ENCODE measurements around the gene CMTM6.
"Not testable (repeated sequence)": the region's sequence is repeated elsewhere in the genome, so short reads cannot be mapped to it uniquely, and the experiment has no call there.

CMTM6 gene

DNA sequence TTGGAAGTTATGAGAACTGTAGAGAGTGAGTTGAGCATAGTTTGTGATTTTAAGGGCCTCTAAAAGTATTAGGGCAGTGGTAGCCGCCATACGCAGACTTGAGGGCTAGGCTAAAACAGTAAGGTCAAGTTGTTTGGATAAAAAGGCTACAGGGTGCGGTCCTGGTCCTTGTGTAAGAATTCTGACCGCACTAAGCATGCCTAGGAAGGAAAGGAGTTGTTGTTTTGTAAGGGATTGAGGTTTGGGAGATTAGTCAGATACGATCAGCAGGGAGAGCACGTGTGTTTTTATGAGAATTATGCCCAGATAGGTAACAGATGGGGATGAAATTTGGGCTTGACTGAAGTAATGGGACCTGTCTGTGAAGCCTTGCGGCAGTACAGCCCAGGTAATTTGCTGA, 39.2 kb downstream of the CMTM6 start:
- not testable (repeated sequence) for DNase-seq

DNA sequence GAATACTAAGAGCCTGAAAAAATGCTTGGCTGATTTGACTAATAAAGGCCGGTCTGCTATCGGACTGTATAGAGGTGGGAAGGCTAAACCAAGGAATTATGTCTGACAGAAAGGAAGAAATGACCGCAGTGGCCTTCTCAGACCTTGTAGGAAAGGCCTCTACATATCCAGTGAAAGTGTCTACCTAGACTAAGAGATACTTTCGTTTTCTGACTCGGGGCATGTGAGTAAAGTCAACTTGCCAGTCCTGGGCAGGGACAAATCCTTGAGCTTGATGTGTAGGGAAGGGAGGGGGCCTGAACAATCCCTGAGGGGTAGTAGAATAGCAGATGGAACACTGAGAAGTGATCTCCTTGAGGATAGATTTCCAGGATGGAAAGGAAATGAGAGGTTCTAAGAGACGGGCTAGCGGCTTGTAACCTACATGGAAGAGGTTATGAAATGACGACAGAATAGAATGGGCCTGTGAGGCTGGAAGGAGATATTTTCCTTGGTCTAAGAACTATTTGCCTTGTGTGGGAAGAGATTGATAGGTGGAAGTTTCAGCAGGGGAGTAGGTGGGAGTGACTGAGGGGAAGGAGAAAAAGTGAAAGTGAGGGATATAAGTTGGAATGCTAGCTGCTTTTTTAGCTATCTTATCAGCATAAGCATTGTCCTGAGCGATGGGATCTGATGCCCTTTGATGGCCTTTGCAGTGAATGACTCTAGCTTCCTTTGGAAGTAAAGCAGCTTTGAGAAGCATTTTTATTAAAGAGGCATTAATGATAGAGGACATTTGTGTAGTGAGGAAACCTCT, 40.3 kb downstream of the CMTM6 start:
- DNase-seq = not testable (repeated sequence)

DNA sequence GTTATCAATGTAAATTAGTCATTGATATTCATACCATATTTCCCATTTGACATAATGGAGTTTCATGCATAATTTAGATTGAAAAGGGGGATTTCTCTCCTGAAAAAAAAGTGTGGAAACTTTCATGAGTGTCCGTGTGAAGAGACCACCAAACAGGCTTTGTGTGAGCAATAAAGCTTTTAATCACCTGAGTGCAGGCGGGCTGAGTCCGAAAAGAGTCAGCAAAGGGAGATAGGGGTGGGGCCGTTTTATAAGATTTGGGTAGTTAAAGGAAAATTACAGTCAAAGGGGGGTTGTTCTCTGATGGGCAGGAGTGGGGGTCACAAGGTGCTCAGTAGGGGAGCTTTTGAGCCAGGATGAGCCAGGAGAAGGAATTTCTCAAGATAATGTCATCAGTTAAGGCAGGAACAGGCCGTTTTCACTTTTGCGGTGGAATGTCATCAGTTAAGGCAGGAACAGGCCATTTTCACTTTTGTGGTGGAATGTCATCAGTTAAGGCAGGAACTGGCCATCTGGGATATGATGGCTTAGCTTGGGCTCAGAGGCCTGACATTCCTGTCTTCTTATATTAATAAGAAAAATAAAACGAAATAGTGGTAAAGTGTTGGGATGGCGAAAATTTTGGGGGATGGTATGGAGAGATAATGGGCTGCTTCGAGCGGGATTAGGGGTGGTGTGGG, 41.7 kb downstream of the CMTM6 start:
- not testable (repeated sequence) for DNase-seq

DNA sequence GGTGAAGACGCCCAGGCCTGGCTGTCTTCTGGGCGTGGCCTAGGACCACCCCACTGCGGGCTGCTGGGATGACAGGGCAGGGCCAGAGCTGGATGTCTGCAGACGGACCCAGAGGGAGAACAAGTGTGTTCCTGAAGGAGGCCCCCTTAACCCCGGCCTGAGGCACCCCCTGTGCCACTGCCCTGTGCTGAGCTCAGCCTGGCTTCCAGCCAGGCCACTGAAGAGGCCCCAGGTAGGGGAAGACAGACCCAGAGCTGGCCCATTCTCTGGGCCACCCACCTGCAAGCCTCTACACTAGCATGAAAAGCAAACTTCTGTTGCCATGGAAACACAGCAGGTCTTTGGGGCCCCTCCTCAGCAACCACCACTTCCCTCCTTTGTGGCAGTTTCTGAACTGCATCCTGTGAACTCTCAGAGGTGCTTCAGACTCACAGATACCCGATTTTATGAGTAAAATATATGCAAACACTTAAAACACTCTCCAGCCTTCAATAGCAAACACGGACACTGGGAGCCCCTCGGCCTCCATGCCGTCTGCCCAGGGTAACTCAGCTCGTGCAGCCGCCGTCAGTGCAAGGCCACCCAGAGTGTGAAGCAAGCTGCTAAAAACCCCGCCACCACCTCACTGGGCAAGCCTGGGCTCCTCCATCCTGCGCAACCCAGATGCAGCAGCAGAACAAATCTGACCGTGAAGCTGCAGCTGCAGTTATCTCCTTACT, 42.5 kb downstream of the CMTM6 start:
- peak in 3 of 4 experiments; percentile 12 to 58 (median 26) for DNase-seq

DNA sequence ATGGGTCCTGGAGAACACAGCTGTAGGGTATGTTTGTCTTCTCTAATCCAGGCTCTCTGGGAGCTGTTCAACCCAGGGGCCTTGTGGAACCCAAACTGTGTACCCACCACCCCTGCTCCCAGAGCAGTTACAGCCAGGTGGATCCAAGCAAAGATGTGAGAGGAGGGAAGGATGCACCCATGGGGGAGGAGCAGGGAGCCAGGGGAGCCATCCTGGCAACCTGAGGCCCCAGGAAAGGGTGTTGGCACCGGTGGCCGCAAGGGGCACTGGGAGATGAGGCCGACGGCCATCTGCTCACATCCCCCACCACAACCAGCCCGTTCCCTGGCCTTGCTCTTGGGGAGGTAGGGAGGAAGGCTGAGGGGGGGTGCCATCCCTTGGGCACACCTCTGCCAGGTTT, 43.2 kb downstream of the CMTM6 start:
- no peak for DNase-seq

DNA sequence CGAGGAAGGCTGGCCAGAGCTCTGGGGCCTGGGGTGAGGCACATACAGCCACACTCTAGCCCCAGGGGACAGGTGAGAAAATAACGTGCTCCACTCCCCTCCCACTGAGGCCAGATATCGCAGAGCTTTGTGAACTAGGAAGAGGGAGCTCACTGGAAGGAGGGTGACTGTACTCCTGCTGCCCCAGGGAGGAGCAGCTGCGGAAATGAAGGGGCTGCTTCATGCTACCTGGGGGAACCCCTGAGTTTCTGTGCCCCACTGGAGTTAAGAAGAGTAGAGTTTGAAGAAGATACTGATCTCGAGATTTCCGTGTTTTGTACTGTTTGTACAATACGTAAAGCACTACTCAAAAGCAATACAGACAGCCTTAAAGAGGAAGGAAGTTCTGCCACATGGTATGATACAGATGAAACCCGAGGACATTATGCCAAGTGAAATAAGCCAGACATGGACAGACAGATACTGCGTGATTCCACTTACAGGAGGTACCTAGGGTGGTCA, 44.6 kb downstream of the CMTM6 start:
- DNase-seq = peak in 2 of 4 experiments; percentile 25 to 35

DNA sequence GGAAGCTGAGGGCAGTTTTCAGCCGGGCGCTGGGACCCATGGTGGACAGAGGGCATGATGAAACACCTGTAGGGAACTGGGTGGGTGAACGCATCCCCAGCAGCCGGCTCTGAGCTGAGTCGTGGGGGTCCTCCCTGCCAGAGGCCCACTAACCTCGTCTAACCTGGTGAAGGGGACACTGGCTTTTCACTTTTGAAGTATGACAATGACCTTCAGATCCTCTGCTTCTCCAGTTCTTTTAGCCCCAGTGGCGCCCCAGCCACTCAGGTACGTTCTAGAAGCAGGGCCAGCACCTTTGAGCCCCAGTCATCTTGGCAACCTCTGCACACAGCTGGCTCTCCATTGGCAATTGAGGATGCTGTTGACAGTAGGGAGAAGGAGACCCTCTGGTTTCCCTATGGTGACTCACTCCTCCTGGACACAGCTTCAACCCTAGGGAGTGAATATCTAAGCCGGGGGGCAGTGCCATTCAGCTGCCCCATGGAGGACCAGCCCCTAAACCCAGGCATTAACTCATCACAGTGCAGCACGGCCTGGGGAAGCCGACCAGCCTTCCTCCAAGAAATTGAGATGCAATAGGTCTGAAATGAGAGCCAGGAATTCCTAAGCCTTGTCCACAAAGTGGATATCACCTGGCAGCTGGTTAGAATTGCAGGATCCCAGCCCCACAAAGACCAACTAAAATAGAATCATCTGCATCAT, 46.1 kb downstream of the CMTM6 start:
- DNase-seq = no peak

DNA sequence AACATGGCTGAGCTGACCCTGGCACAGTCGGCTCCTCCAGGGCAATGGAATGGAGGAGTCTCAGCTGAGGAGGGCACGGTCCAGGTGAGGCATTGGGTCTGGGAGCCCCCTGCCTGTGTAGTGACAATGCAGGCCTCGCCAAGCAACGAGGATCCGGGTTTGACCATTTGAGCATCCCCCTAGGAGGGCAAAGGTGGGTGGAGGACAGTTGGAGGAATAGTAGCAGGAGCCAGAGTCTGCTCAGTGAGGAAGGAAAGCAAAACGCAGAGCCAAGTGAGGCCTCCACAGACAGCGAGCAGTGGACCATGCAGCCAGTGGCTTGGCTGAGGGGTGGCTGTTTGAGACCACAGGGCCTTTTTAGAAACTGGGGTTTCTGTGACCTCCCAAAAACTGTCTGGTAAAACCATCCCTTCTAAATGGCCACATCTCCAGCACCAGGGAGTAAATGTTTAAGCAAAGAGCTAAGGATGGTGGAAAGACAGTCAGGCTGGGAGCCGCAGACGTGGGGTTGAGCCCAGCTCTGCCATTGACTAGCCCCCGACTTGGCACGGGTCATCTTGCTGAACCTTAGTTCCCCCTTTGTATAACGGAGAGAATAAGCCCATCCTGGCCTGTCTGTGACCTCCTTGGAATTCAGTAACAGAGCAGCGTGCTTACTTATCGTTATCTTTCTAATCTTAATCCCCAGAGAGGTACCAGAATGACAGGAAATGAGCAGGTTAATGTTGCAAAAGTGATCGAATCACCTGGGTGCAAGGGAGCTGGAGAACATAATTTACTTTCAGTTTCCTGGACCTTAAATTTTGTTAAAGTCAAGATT, 46.8 kb downstream of the CMTM6 start:
- DNase-seq = no peak

DNA sequence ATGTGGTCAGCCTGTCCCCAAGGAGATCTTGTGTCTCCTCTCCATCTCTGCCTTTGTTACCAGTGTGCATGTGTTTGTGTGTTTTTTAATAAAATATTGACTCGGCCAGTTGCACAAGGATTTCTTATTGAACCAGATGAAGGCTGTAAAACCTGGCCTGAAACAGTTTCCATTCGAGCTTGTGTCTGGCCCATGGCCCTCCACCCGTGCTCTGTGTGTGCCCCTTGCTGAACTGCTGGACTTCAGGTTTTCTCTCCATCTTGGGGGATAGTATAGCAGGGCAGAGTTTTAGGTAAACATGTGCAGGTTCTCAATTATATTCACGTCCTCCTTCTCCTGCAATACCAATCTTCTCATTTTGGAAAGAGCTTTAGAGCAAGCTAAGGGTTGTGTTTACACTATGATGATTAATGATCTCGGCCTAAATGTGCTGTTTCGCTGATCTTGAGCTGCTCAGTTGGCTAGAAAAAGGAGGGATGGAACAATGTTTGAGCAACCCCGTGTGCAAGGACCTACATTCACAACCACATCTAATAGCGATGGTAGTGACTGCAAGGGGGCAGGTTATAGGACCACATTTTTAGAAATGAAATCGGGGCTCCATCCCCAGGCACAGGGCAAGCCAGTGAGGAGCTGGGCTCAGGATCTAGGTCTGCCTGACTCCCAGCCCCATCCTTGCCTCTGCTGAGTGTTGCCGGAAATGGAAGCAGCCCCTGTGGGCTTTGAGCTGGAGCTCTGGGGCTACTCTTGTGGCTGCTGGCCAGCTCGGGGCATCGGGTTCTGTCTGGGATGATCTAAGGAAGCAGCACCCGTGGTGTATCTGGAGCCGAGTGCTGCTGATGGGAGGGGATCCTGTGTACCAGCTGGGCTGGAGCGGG, 47.7 kb downstream of the CMTM6 start:
- DNase-seq = no peak

DNA sequence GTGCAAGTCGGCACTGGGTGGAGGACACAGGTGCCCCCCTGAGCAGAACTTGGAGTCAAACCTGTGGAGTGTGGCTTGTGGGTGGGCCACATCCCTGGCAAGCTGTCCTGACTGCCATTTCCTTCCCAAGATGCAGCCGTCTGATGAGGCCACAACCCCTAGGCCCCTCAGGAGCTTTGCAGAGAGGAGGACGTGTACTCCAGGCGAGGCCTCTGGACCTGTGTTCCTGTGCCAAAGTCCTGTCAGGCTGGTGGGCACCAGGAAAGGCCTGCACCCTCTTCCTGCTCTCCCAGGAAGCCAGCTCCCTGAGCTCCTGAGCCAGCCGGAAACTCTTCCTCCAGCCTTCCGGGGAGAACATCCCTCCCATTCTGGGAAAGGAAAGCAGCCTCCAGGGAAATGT, 48.5 kb downstream of the CMTM6 start:
- DNase-seq = no peak

DNA sequence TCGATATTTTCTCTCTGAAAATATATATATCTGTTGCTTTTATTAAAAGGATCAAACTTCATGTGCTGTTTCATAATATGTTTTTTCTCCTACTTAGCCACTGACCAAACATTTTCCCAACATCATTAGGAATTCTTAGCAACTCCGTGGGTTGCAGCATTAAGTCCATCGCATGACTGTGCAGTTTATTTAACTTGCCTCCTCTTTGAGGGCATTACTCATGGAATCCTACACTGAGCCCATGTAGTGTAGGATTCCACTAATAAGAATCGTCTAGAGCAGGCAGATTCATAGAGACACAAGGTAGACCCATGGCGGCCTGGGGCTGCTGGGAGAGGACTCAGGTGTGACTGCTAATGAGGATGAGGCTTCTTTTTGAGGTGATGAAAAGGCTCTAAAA, 49.3 kb downstream of the CMTM6 start:
- no peak for DNase-seq

DNA sequence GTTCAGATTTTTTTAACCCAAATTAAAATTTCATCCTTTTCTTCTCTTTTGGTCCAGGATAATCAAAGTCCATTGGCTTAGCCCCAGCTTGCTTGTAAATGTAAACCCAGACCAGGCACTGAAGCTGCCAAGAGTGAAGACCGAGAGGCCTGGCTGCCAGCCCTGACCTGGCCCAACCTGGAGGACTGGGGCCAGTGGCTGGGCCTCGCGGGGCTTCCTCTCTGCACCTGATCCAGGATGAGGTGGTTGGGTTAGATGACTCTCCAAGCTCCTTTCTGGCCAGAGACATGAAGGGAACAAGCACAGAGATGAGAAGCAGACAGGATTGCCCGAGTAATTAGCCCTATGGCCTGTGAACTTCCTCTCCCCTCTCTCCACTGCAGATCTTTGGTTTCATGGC, 50.6 kb downstream of the CMTM6 start:
- no peak for DNase-seq

DNA sequence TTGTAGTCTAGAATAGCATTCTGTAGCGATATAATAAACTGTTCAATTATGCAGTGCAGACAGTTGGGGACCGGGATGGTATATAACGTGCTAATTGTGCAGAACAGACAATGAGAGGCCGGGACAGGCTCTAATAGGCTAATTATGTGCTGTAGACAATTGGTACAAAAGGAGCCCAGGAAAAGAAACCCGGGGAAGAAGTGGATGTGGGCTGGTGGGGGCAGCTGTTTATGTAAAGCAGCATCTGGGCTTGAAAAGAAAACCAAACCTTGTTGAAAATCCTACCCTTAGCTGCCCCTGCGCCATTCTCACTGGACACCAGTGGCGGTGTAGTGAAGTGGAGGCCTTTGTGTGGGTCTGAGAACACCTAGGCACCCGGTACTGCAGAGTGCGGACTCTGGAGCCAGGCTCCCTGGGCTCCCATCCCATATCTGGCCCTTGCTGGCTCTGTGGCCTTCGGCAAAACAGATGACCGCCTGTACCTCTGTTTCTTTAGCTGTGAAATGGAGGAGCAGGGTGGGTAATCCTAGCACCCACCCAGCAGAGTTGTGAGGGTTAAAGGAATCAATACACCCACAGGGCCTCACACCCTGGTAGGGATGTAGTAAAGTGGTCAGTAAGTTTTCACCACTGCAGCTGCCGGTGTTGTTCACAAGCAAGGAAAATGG, 51.5 kb downstream of the CMTM6 start:
- no peak for DNase-seq

DNA sequence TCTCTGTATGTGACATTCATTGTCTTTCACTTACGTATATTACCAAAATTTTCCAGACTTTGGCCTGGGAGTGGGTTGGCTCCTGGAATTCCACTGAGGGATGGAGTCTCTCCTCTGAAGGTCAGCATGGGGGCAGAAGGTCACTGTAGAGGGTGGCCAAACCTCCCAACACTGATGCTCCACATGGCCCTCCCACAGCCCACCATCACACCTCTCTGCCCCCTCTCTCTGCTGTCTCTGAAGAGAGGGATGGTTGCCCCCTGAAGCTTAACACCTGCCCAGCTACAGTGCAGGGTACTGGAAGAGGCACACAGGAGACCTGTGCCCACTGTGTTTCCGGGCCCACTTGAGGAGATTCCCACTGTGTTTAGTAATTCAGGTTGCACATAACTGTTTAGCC, 52.2 kb downstream of the CMTM6 start:
- no peak for DNase-seq

DNA sequence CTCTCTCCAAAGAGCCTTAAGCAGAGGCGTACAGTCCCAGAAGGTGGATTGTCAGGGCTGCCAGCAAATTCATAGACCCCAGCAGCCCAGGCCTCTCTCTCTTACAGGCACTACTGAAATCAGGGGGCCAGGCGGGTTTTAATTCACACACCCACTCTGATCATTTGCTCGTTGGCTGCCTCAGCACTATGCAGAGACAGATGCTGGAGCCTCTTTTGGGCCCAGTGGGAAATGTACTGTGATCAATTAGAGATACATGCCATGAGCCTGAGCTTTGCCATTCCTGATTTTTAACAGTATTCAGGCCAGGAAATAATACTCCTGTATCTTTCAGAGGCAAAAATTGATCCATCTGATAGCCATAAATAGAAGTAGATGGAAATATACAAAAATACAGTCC, 53.0 kb downstream of the CMTM6 start:
- no peak for DNase-seq

DNA sequence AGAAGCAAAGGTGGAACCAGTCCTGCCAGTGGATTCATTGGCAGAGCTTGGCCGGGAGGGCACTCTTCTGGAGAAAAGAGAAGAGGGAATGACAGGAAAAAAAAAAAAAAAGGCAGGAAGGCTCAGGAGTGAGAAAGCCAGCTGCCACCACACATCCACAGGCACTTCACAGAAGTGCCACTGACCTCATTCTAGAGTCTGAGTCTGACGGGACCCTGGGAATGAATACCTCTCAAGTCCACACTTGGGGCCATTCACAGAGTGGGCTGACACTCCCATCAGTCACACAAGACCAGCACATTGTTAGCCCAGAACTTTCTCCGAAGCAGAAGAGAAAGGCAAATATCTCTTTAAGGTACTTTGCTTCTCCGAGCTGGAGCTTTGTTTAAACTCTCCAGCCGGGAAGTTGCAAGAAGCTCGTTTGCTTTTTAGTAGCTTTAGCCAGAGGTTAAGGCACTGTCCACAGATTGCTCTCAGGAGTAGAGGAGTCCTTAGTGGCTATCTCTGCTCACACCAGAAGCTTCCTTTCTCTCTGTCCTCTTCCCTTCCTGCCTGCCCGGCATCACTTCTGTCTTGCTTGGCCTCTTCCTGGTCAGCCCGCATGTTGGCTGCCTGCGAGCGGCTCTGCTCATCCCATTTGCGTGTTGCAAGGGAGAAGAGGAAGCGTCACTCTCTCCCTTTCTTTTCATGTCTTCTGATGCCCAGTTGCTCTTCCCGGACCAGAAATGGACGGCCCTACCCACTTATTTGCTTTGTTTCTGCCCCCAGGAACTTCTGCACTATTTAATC, 53.8 kb downstream of the CMTM6 start:
- DNase-seq = no peak

DNA sequence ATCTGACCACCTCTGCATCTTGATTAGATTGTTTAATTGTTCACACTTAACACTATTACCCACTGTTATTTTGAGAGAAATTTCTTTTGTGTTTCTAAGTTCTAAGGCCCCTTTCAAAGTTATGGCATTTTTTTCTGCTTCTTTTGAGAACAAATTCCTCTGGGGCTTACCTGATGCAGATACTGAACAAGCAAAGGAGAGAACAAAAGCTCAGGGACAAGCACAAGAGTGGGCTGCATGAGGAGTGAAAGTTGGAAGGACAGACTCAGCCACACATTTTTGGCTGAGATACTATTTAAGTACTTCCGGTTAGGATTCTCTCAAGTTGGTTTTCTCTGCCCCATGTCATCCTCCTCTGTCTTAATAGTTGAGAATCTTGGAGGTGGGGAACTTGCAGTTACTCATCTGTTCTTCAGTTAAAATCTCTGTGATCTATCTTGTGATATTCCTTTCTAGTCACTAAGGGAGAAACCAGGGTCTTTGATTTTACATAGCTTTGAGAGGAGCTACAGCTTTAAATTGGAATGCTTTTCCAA, 54.7 kb downstream of the CMTM6 start:
- DNase-seq = no peak

DNA sequence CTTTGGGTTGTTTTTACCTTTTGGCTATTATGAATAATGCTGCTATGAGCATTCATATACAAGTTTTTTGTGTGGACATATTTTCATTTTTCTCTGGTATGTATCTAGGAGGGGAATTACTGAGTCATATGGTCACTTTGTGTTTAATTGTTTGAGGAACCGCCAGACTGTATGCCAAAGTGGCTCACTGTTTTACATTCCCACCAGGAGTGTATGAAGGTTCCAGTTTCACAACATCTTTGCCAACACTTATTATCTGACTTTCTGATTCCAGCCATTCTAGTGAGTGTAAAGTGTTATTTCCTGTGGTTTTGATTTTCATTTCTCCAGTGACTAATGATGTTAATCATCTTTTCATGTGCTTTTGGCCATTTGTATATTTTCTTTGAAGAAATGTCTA, 59.2 kb downstream of the CMTM6 start:
- DNase-seq = no peak

DNA sequence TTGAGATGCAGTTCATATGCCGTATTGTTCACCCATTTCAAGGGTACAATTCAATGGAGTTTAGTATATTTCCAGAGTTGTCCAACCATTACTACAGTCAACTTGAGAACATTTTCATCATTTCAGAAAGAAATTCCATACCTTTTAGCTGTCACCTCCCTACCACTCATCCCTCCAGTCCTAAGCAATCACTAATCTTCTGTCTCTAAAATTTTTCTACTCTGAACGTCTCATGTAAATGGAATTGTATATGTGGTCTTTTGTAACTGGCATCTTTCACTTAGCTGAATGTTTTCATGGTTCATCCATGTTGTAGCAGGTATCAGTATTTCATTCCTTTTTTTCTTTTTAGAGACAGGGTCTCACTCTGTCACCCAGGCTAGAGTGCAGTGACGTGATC, 59.9 kb downstream of the CMTM6 start:
- DNase-seq = no peak
